GM19043 (cell line): ENCODE results near the gene BRPF1.
A peak's percentile ranks its signal among the peaks of the same experiment; 100 is the strongest.

Experiments used
- ATAC-seq: cut with Tn5 transposase; IDR thresholded peaks from one replicate; pipeline ENCODE4 v1.9.1; 2021; ENCODE audit warnings: low read depth; ENCODE audit not compliant: unreplicated experiment

Gene BRPF1

GRCh38 chr3:9732080-9732739, 675 bp downstream of the BRPF1 start:
- ATAC-seq: no peak

DNA sequence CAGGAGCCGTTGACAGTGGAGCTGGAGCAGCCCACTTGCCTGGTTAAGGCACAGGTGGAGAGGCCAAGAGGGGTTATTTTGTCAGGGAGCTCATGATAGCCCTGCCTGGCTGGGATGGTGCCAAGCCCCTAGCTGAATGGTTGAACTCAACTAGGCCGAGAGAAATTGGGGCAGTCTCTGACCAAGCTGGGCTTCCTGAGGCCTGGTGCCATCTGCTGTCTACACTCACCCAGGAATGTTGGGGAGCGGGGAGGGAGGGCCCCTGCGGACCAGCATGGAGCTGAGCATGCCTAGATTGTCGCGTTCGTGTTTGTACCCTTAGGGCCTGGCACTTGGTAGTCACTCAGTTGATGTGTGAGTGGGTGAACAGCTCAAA, 1.2 kb downstream of the BRPF1 start:
- no peak for ATAC-seq

DNA sequence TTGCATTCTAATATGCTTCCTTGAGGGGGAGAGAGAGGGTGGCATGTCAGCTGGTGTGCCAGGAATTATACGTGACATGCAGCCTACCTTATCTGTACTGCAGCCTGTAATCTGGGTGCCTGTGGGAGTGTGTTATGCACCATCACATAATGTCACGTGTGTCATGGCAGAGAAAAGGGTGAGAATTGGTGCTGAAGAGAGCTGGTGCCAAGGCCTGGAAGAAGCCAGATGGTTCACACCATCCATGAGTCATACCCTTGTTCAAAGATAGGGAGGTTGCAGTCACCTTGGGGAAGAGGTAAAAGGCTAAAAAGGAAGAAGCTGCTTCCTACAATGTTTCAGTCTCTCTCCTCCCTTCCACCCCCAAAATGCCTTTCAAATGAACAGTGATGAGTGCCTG, 5.3 kb downstream of the BRPF1 start:
- ATAC-seq: no peak

DNA sequence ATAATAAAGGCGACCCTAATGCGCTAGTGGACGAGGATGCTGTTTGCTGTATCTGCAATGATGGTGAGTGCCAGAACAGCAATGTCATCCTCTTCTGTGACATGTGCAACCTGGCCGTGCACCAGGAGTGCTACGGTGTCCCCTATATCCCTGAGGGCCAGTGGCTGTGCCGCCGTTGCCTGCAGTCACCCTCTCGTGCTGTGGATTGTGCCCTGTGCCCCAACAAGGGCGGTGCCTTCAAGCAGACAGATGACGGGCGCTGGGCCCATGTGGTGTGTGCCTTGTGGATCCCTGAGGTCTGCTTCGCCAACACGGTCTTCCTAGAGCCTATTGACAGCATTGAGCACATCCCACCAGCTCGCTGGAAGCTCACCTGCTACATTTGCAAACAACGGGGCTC, 7.6 kb downstream of the BRPF1 start:
- ATAC-seq: no peak

DNA sequence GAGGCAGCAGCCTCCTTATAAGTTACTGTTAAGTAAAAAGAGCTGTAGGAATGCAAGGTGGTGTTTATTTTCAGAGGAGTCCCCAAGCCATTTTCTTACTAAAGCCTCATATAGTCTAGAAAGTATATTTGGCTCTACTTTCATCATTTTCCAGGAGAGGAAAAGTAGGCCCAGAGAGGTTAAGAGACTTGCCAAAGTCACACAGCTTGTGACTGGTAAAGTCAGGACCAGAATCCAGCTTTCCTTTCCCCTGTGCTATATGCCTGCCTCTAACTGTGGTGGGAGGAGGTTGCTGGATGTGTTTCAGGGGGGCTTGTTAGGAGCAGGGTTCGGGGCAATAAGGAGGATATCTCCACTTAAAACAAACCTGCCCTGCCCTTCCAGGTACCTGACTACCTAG, 11.0 kb downstream of the BRPF1 start:
- no peak for ATAC-seq

- ATAC-seq: no peak
These were observed 12.0 kb downstream of the BRPF1 start for GRCh38 chr3:9743548-9743947.

- ATAC-seq: no peak
These were observed 12.6 kb downstream of the BRPF1 start for GRCh38 chr3:9744162-9744561.

DNA sequence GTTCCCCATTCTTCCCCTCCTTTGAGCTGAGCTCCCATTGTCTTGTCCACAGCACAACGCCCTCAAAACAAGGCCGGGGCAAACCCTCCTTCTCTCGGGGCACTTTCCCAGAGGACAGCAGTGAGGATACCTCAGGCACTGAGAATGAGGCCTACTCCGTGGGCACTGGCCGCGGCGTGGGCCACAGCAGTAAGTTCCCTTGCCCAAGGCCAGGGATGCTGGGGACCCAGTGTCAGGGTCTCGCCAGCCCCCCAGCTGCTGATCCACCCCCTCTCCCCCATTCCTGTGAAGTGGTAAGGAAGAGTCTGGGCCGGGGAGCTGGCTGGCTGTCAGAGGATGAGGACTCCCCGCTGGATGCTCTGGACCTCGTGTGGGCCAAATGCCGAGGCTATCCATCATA, 14.0 kb downstream of the BRPF1 start:
- no peak for ATAC-seq

- ATAC-seq: no peak
These were observed 14.8 kb downstream of the BRPF1 start for GRCh38 chr3:9746330-9746729.

- ATAC-seq: no peak
These were observed 15.7 kb downstream of the BRPF1 start for GRCh38 chr3:9747267-9747666.

DNA sequence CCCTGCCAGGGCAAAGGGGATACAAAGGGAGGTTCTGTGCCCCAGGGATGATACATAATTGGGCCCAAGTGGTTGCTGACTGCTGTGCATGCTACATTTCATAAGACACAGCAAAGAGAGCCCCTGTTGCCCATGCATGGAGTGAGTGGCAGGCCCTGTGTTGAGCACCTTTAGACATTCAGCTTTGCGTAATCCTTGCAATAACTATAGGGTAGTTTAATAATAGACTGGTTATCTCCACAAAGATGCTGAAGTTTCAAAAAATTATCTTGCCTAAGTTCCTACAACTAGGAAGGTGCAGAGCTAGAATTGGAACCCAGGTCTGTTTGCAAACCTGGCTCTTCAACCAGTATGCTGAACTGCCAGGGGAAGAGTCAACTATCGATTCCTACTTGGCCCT, 16.5 kb downstream of the BRPF1 start:
- no peak for ATAC-seq

- ATAC-seq: no peak
These were observed 17.7 kb downstream of the BRPF1 start for GRCh38 chr3:9749296-9749644.

DNA sequence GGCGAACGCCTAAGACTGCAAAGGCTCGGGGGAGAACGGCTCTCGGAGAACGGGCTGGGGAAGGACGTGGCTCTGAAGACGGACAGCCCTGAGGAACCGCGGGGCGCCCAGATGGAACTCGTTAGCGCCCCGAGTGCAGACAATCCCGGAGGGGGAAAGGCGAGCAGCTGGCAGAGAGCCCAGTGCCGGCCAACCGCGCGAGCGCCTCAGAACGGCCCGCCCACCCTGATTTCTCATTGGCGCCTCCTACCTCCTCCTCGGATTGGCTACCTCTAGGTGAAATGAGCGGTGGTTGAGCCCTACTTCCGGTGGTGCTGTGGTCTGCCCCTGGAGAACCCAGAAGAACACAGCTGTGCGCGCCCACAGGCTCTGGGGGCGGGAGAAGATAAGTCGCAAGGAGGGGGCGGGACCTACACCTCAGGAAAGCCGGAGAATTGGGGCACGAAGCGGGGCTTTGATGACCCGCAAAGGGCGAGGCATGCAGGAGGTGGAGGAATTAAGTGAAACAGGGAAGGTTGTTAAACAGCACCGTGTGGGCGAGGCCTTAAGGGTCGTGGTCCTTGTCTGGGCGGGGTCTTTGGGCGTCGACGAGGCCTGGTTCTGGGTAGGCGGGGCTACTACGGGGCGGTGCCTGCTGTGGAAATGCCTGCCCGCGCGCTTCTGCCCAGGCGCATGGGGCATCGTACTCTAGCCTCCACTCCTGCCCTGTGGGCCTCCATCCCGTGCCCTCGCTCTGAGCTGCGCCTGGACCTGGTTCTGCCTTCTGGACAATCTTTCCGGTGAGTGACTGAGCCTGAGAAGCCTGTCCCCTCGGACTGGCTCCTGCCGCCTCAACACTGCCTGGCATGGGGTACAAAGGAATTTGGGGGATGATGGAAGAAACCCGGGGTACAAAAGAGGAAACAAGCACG, 18.4 kb downstream of the BRPF1 start, which contains the start of gene OGG1:
Gene OGG1 (plus strand): TSS at position 308 of the 911 bp plus-strand sequence. CDS start 335 bp downstream, at position 643.
- peak; percentile 90 for ATAC-seq

GRCh38 chr3:9750556-9751411, 19.2 kb downstream of the BRPF1 start:
- ATAC-seq: no peak

DNA sequence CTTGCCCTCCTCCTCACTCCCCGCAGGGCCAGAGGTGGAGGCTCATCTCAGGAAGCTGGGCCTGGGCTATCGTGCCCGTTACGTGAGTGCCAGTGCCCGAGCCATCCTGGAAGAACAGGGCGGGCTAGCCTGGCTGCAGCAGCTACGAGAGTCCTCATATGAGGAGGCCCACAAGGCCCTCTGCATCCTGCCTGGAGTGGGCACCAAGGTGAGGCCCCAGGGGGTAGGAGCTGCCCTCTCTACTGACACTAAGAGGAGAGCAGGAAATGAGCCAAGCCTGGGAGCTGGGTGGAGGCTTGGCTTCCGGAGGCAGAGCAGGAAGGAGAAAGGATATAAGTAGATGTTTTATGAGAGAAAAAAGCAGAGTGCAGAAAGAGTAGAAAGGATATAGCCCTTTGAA, 23.1 kb downstream of the BRPF1 start:
- no peak for ATAC-seq

GRCh38 chr3:9757427-9757826, 25.9 kb downstream of the BRPF1 start:
- ATAC-seq: no peak

- ATAC-seq: no peak
These were observed 29.4 kb downstream of the BRPF1 start for GRCh38 chr3:9760779-9761505.

DNA sequence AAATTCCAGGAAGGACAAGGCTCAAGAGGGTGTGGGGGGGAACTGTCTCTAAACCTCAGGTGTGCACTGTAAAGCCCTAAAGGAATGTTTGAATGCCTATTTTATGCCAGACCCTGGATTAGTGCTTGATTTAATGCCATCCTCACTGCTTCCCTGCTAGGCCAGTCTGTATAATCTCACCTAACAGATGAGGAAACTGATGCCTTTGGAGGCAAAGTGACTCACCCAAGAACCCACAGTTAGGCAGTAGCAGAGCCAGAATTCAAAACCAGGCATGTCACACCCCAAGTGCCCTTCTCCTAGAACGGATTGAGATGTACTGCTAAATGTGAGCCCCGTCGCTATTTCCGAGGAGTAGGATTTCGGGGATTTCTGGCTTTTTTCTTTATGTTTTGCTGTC, 30.4 kb downstream of the BRPF1 start:
- ATAC-seq: no peak

- ATAC-seq: no peak
These were observed 31.3 kb downstream of the BRPF1 start for GRCh38 chr3:9762871-9763270.

GRCh38 chr3:9765865-9766264, 34.3 kb downstream of the BRPF1 start:
- no peak for ATAC-seq
